Lung (tissue), 12 donors: Measurements from ENCODE around the gene RRAGB. TPM values are rescaled to one million over a fixed set of nuclear protein-coding genes. Genes with fewer than 3 reads are reported as not detected.

Source experiments
- ATAC-seq: fragments of 200-7000 bp; cut with Tn5 transposase; one replicate; pipeline ENCODE4 v1.9.1; 2020; ENCODE audit warnings: moderate number of reproducible peaks; ENCODE audit not compliant: insufficient read depth, low FRiP score
- DNase-seq, 3 donors: peaks; one replicate each; pipeline ENCODE4 v3.0.0-alpha.2; 2013 to 2017
- H3K27ac ChIP-seq, 2 donors: one replicate each; pipeline ENCODE4 v1.5.1; 2013; ENCODE audit warnings: mild to moderate bottlenecking in 2 of 2, moderate library complexity in 2 of 2, control low read depth in 1 of 2, inconsistent platforms in 1 of 2, low read depth in 1 of 2, low read length in 1 of 2
- H3K27me3 ChIP-seq, 3 donors: one replicate each; pipeline ENCODE4 v1.5.1; 2013; ENCODE audit warnings: low read length in 2 of 3; ENCODE audit not compliant: control insufficient read depth in 3 of 3, insufficient read depth in 3 of 3
- H3K36me3 ChIP-seq, 4 donors: one replicate each; pipeline ENCODE4 v1.5.1; 2013; ENCODE audit warnings: low read length in 4 of 4, mild to moderate bottlenecking in 1 of 4, moderate library complexity in 1 of 4; ENCODE audit not compliant: control insufficient read depth in 4 of 4, insufficient read depth in 4 of 4
- H3K4me1 ChIP-seq, 5 donors: one replicate each; pipeline ENCODE4 v1.5.1; 2013; ENCODE audit warnings: low read length in 5 of 5, mild to moderate bottlenecking in 2 of 5, moderate library complexity in 1 of 5; ENCODE audit not compliant: control insufficient read depth in 5 of 5, insufficient read depth in 5 of 5
- H3K4me3 ChIP-seq: one replicate; pipeline ENCODE4 v1.5.1; 2013; ENCODE audit warnings: mild to moderate bottlenecking, control low read depth, moderate library complexity
- H3K9ac ChIP-seq, 2 donors: one replicate each; pipeline ENCODE4 v1.5.1; 2013; ENCODE audit warnings: low read length in 2 of 2, control low read depth in 1 of 2; ENCODE audit not compliant: insufficient read depth in 1 of 2
- H3K9me3 ChIP-seq, 4 donors: one replicate each; pipeline ENCODE4 v1.5.1; 2013; ENCODE audit warnings: low read length in 3 of 4, mild to moderate bottlenecking in 1 of 4, moderate library complexity in 1 of 4; ENCODE audit not compliant: control insufficient read depth in 4 of 4, insufficient read depth in 3 of 4
- CTCF ChIP-seq: IDR thresholded peaks from 2 replicates; pipeline ENCODE4 v1.5.1; 2012; ENCODE audit warnings: mild to moderate bottlenecking; ENCODE audit errors: control extremely low read depth, extremely low read depth
- WGBS, 2 donors: extraction: QIAGEN DNeasy Blood & Tissue Kit; methylation state at CpG; one replicate each; pipeline ENCODE4 v1.1.7; 2013; 5-methylcytosine and 5-hydroxymethylcytosine counted together
- polyA plus RNA-seq, 2 donors: library from polyadenylated mRNA; stranded (reverse); fragments of 200-250 nt; gene quantifications; one replicate each; pipeline ENCODE4 v1.2.1, GENCODE V29; 2013
- total RNA-seq, 2 donors: library from RNA; depleted of rRNA in 1 of 2; stranded (reverse); fragments of >200 nt in 1 of 2; gene quantifications; one replicate each; pipeline ENCODE4 v1.2.1, GENCODE V29; 2014 to 2021
- donor health status: control.
- donor health status: control.
- donor health status: Bipolar disorder and iron deficiency.
- donor health status: healthy.
- donor health status: DM: yes; HTN: yes; CAD: no.

The RRAGB gene
- total and polyA plus RNA-seq, 4 donors = 13.0 to 44.9 (median 16.2) TPM

GRCh38 chrX:55715847-55716246 is 1.7 kb upstream of the RRAGB start:
- no peak overlapping the region for H3K9ac ChIP-seq
- 58 to 71% methylated on average over 7 of the region's 7 CpGs for WGBS, 2 donors
- H3K36me3 ChIP-seq = no peaks in the 10 kb centered on the region
- H3K4me1 ChIP-seq = peaks cover 0 to 5% (median 0%) of the 10 kb centered on the region in 5 donors
- no peak for ATAC-seq
- no peak overlapping the region for H3K4me3 ChIP-seq
- no peaks in the 10 kb centered on the region for H3K27me3 ChIP-seq
- no peak for TF ChIP-seq CTCF
- no peak overlapping the region for H3K27ac ChIP-seq
- no peak for DNase-seq
- peaks cover 0 to 2% (median 0%) of the 10 kb centered on the region in 4 donors for H3K9me3 ChIP-seq

GRCh38 chrX:55716937-55717336 is 612 bp upstream of the RRAGB start:
- Histone ChIP-seq H3K4me1 (peaks cover 0 to 5% (median 0%) of the 10 kb centered on the region in 5 donors), H3K36me3 (peaks cover 0 to 8% (median 0%) of the 10 kb centered on the region in 4 donors), H3K4me3 (no peak overlapping the region), H3K9me3 (peaks cover 0 to 2% (median 0%) of the 10 kb centered on the region in 4 donors), H3K27me3 (no peaks in the 10 kb centered on the region), H3K27ac (peak overlapping the region in 1 of 2 donors; percentile 49), H3K9ac (peak overlapping the region in 1 of 2 donors; percentile 1)
- no peak for TF ChIP-seq CTCF
- WGBS, 2 donors = 31 to 57% methylated on average over 3 of the region's 3 CpGs
- ATAC-seq (no peak), DNase-seq (no peak)

GRCh38 chrX:55731826-55732225 is 14.3 kb downstream of the RRAGB start:
- DNase-seq (no peak), ATAC-seq (no peak)
- Histone ChIP-seq H3K27me3 (no peaks in the 10 kb centered on the region), H3K4me3 (no peak overlapping the region), H3K36me3 (peaks cover 5 to 11% (median 6%) of the 10 kb centered on the region in 4 donors), H3K9me3 (no peaks in the 10 kb centered on the region), H3K27ac (no peak overlapping the region), H3K4me1 (no peaks in the 10 kb centered on the region), H3K9ac (no peak overlapping the region)
- TF ChIP-seq CTCF = no peak
- 72 to 93% methylated on average over 2 of the region's 2 CpGs for WGBS, 2 donors

- Histone ChIP-seq H3K4me1 (no peaks in the 10 kb centered on the region), H3K9me3 (no peaks in the 10 kb centered on the region), H3K4me3 (no peak overlapping the region), H3K27ac (no peak overlapping the region), H3K9ac (no peak overlapping the region), H3K36me3 (peaks cover 4 to 17% (median 8%) of the 10 kb centered on the region in 4 donors), H3K27me3 (no peaks in the 10 kb centered on the region)
- no peak for TF ChIP-seq CTCF
- no peak for DNase-seq
- ATAC-seq = no peak
- WGBS, 2 donors = 75 to 95% methylated on average over 4 of the region's 4 CpGs
These were observed 21.4 kb downstream of the RRAGB start for GRCh38 chrX:55738969-55739368.
